ENCODE data around the gene ESYT1. TPM values are rescaled to one million over a fixed set of nuclear protein-coding genes. Genes with fewer than 3 reads are reported as not detected.

The ESYT1 gene
- total and polyA plus RNA-seq, 9 of the 15 experiments (the other 6 are each of a cell fraction or from before 2014, with no cell fraction given) = 132 to 420 (median 164) TPM

DNA sequence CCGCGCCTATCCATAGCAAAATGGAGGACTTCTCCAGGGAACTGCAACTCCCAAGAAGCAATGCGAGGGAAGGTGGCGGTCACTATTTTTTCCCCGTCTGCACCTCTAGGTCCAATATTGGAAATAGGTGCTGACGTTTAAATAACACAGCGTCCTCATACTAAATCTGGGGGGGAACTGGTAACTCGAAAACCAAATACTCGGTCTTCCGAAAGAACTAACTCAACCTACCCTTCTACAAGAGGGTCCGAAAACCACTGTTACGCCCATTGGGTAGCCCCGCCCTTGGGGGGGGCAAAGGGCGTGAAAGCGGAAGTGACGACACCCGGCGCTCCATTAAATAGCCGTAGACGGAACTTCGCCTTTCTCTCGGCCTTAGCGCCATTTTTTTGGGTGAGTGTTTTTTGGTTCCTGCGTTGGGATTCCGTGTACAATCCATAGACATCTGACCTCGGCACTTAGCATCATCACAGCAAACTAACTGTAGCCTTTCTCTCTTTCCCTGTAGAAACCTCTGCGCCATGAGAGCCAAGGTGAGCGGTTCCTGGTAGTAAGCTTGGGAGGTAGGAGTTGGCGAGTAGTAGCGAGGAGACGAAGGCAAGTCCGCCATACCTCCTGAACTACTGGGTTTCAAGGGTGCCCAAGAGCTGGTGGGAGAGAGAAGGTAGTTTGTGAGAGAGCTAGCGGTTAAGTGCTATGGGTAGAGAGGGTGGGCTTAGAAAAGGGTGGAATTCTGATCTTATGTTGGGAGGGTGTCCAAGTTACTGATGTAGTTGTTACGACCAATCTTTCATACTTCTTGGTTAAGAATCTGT is 11.6 kb upstream of the ESYT1 start, which contains the start of gene RPL41 (continued):
- TF ChIP-seq CBX2 (IDR thresholded peaks at IDR 0.05; ENCODE audit: insufficient read depth, low read length, poor library complexity, severe bottlenecking) = no peak
- TF ChIP-seq ETV1 (tag; conservative IDR thresholded peaks at IDR 0.05; ENCODE audit: low read depth) = peak; percentile 72
- no peak for TF ChIP-seq NFE2 (IDR thresholded peaks at IDR 0.05; ENCODE audit: low read depth)
- TF ChIP-seq, protein P1, sequence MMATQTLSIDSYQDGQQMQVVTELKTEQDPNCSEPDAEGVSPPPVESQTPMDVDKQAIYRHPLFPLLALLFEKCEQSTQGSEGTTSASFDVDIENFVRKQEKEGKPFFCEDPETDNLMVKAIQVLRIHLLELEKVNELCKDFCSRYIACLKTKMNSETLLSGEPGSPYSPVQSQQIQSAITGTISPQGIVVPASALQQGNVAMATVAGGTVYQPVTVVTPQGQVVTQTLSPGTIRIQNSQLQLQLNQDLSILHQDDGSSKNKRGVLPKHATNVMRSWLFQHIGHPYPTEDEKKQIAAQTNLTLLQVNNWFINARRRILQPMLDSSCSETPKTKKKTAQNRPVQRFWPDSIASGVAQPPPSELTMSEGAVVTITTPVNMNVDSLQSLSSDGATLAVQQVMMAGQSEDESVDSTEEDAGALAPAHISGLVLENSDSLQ (IDR thresholded peaks at IDR 0.05) = no peak
- TF ChIP-seq, protein P2, sequence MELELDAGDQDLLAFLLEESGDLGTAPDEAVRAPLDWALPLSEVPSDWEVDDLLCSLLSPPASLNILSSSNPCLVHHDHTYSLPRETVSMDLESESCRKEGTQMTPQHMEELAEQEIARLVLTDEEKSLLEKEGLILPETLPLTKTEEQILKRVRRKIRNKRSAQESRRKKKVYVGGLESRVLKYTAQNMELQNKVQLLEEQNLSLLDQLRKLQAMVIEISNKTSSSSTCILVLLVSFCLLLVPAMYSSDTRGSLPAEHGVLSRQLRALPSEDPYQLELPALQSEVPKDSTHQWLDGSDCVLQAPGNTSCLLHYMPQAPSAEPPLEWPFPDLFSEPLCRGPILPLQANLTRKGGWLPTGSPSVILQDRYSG (tag; conservative IDR thresholded peaks at IDR 0.05; ENCODE audit: low read depth) = no peak
- peak; percentile 73; the same call in 1 of the 2 replicates for TF ChIP-seq OTX1 (CRISPR knock-in tag; IDR thresholded peaks at IDR 0.05)
- TF ChIP-seq TSC22D4 (tag; IDR thresholded peaks at IDR 0.05) = peak; percentile 79; the same call in 1 of the 2 replicates
- TF ChIP-seq, protein P3, sequence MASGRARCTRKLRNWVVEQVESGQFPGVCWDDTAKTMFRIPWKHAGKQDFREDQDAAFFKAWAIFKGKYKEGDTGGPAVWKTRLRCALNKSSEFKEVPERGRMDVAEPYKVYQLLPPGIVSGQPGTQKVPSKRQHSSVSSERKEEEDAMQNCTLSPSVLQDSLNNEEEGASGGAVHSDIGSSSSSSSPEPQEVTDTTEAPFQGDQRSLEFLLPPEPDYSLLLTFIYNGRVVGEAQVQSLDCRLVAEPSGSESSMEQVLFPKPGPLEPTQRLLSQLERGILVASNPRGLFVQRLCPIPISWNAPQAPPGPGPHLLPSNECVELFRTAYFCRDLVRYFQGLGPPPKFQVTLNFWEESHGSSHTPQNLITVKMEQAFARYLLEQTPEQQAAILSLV (tag; IDR thresholded peaks at IDR 0.05) = 0 out of 2 replicates have a peak, but pooled peaks have one; percentile 18
- TF ChIP-seq NFYB (IDR thresholded peaks at IDR 0.05; ENCODE audit: extremely low read depth, insufficient read length) = no peak
- peak; percentile 100 for TF ChIP-seq KDM5B (IDR thresholded peaks at IDR 0.05; ENCODE audit: insufficient replicate concordance, low read depth, low read length)
- TF ChIP-seq, protein P4, sequence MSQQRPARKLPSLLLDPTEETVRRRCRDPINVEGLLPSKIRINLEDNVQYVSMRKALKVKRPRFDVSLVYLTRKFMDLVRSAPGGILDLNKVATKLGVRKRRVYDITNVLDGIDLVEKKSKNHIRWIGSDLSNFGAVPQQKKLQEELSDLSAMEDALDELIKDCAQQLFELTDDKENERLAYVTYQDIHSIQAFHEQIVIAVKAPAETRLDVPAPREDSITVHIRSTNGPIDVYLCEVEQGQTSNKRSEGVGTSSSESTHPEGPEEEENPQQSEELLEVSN (IDR thresholded peaks at IDR 0.05; ENCODE audit: borderline replicate concordance in 1 of 2, extremely low read depth in 1 of 2, insufficient read depth in 1 of 2, insufficient read length in 1 of 2, low read depth in 1 of 2, low read length in 1 of 2, poor library complexity in 1 of 2, severe bottlenecking in 1 of 2) = peak; percentile 21 to 27
- TF ChIP-seq, protein P5, sequence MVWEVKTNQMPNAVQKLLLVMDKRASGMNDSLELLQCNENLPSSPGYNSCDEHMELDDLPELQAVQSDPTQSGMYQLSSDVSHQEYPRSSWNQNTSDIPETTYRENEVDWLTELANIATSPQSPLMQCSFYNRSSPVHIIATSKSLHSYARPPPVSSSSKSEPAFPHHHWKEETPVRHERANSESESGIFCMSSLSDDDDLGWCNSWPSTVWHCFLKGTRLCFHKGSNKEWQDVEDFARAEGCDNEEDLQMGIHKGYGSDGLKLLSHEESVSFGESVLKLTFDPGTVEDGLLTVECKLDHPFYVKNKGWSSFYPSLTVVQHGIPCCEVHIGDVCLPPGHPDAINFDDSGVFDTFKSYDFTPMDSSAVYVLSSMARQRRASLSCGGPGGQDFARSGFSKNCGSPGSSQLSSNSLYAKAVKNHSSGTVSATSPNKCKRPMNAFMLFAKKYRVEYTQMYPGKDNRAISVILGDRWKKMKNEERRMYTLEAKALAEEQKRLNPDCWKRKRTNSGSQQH (CRISPR knock-in tag; IDR thresholded peaks at IDR 0.05) = 0 out of 2 replicates have a peak, but pooled peaks have one; percentile 39
- TF ChIP-seq ZNF23 (CRISPR knock-in tag; IDR thresholded peaks at IDR 0.05) = no peak
- no peak for TF ChIP-seq ZNF77 (CRISPR knock-in tag; IDR thresholded peaks at IDR 0.05)
- peak; percentile 55; the same call in 1 of the 2 replicates for TF ChIP-seq C11orf30 (IDR thresholded peaks at IDR 0.05; ENCODE audit: low read depth)
- 0 out of 4 replicates have a peak, but pooled peaks of 1 of the 2 experiments have one; percentile 72 for TF ChIP-seq SIN3A (IDR thresholded peaks at IDR 0.05; ENCODE audit: borderline replicate concordance in 2 of 2, control insufficient read depth in 1 of 2, low read depth in 2 of 2, low read length in 2 of 2)
- TF ChIP-seq ATF1 (CRISPR knock-in tag; IDR thresholded peaks at IDR 0.05) = peak; percentile 45; the same call in 1 of the 2 replicates
- peak; percentile 98 for TF ChIP-seq ATF1 (tag; IDR thresholded peaks at IDR 0.05)
- TF ChIP-seq FOXJ3 (CRISPR knock-in tag; IDR thresholded peaks at IDR 0.05) = no peak
- TF ChIP-seq HNRNPL (IDR thresholded peaks at IDR 0.05; ENCODE audit: low read depth, low read length) = peak; percentile 41; the same call in 1 of the 2 replicates
- TF ChIP-seq ZNF165 (CRISPR knock-in tag; IDR thresholded peaks at IDR 0.05; ENCODE audit: borderline replicate concordance) = no peak

Data from K562 (cell line).